ENCODE results near the gene MYADM. TPM values are rescaled to one million over a fixed set of nuclear protein-coding genes. Genes with fewer than 3 reads are reported as not detected.
A peak's percentile ranks its signal among the peaks of the same experiment; 100 is the strongest.

MYADM gene
- total and polyA plus RNA-seq, 2 of the 13 experiments (the other 11 are each of a cell fraction or from before 2014, with no cell fraction given) = 19.9 to 38.1 TPM

DNA sequence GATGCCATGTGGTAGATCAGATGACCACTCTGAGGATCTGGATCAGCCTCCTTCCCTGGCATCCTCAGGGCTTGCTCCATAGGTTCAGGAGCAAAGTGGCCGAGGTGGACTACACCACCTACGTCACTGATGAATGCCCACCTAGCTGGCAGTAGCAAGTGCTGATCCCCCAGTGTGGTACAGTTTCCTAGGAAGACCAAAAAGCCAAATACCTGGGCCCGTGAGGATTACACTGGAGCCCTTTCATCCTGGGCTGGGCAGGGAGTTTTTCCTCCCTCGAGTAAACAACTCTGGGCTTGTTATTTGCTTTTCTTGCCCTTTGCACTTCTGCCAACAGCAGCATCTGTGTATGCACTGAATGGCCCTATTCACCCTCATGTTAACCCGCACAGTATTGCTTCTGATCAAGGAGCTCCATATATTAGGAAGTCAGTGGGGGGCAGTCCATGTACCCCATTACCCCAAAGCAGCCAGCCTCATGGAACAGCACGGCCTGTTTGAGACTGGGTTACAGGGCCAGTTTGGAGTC lies 3.3 kb upstream of the MYADM start (continued):
- TF ChIP-seq, protein P1, sequence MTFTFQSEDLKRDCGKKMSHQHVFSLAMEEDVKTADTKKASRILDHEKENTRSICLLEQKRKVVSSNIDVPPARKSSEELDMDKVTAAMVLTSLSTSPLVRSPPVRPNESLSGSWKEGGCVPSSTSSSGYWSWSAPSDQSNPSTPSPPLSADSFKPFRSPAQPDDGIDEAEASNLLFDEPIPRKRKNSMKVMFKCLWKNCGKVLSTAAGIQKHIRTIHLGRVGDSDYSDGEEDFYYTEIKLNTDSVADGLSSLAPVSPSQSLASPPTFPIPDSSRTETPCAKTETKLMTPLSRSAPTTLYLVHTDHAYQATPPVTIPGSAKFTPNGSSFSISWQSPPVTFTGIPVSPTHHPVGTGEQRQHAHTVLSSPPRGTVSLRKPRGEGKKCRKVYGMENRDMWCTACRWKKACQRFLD (CRISPR knock-in tag; IDR thresholded peaks at IDR 0.05; ENCODE audit: borderline replicate concordance) = 0 out of 2 replicates have a peak, but pooled peaks have one; percentile 17
- TF ChIP-seq HNRNPK (IDR thresholded peaks at IDR 0.05; ENCODE audit: low read depth, low read length, poor library complexity, severe bottlenecking) = no peak
- peak; percentile 90 for TF ChIP-seq PPARG (CRISPR knock-in tag; conservative IDR thresholded peaks at IDR 0.05)
- TF ChIP-seq, protein P2, sequence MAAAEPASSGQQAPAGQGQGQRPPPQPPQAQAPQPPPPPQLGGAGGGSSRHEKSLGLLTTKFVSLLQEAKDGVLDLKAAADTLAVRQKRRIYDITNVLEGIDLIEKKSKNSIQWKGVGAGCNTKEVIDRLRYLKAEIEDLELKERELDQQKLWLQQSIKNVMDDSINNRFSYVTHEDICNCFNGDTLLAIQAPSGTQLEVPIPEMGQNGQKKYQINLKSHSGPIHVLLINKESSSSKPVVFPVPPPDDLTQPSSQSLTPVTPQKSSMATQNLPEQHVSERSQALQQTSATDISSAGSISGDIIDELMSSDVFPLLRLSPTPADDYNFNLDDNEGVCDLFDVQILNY (CRISPR knock-in tag; conservative IDR thresholded peaks at IDR 0.05) = no peak
- no peak for TF ChIP-seq HES4 (CRISPR knock-in tag; IDR thresholded peaks at IDR 0.05; ENCODE audit: borderline replicate concordance)
- TF ChIP-seq ZFP36L2 (CRISPR knock-in tag; IDR thresholded peaks at IDR 0.05) = no peak
- TF ChIP-seq ISX (CRISPR knock-in tag; conservative IDR thresholded peaks at IDR 0.05) = no peak
- TF ChIP-seq SMAD3 (CRISPR knock-in tag; IDR thresholded peaks at IDR 0.05) = peak; percentile 89
- no peak for TF ChIP-seq SIN3B (IDR thresholded peaks at IDR 0.05; ENCODE audit: low read length)
- TF ChIP-seq TRIM22 (IDR thresholded peaks at IDR 0.05) = no peak
- TF ChIP-seq TBL1XR1 (IDR thresholded peaks at IDR 0.05; ENCODE audit: borderline replicate concordance, low read length, partially characterized antibody) = peak; percentile 85
- TF ChIP-seq ZNF275 (CRISPR knock-in tag; IDR thresholded peaks at IDR 0.05; ENCODE audit: borderline replicate concordance) = no peak
- peak; percentile 68 for TF ChIP-seq ZNF644 (CRISPR knock-in tag; IDR thresholded peaks at IDR 0.05; ENCODE audit: low read depth)
- TF ChIP-seq ARID4A (CRISPR knock-in tag; IDR thresholded peaks at IDR 0.05; ENCODE audit: borderline replicate concordance) = peak; percentile 58; the same call in 1 of the 2 replicates
- TF ChIP-seq ZSCAN31 (CRISPR knock-in tag; IDR thresholded peaks at IDR 0.05; ENCODE audit: low read depth) = no peak
- TF ChIP-seq IRF2 (CRISPR knock-in tag; IDR thresholded peaks at IDR 0.05) = peak; percentile 73
- TF ChIP-seq KAT2B (IDR thresholded peaks at IDR 0.05; ENCODE audit: borderline replicate concordance, low read depth, low read length) = no peak
- no peak for TF ChIP-seq ZNF83 (CRISPR knock-in tag; IDR thresholded peaks at IDR 0.05; ENCODE audit: borderline replicate concordance)
- TF ChIP-seq RCOR2 (CRISPR knock-in tag; IDR thresholded peaks at IDR 0.05) = peak; percentile 65; the same call in 1 of the 2 replicates
- TF ChIP-seq ZC3H13 (CRISPR knock-in tag; IDR thresholded peaks at IDR 0.05) = 0 out of 2 replicates have a peak, but pooled peaks have one; percentile 12
- TF ChIP-seq HDAC2 (CRISPR knock-in tag; IDR thresholded peaks at IDR 0.05) = peak; percentile 94

Data from HepG2 (cell line).